Ovary (tissue), 9 donors: Measurements from ENCODE around the gene TXNIP. TPM values are rescaled to one million over a fixed set of nuclear protein-coding genes. Genes with fewer than 3 reads are reported as not detected.

Experiments used
- DNase-seq, 5 donors: peaks; one replicate each; pipeline ENCODE4 v3.0.0-alpha.2; 2019 to 2020
- H3K27ac ChIP-seq, 2 donors: fragments of 200-600 bp; one replicate each; pipeline versions ENCODE4 v1.5.1 to v1.8.0; 2019 to 2022
- H3K27me3 ChIP-seq: fragments of 200-600 bp; one replicate; pipeline ENCODE4 v1.8.0; 2022
- H3K36me3 ChIP-seq: fragments of 200-600 bp; sonication (generic); one replicate; pipeline ENCODE4 v1.5.1; 2019
- H3K4me1 ChIP-seq: one replicate; pipeline ENCODE4 v1.8.1; 2013; ENCODE audit warnings: mild to moderate bottlenecking, moderate library complexity; ENCODE audit not compliant: insufficient read depth
- H3K4me3 ChIP-seq: fragments of 200-600 bp; sonication (generic); one replicate; pipeline ENCODE4 v1.5.1; 2017
- H3K9me3 ChIP-seq, 2 donors: fragments of 200-600 bp in 1 of 2; sonication (generic) in 1 of 2; one replicate each; pipeline versions ENCODE4 v1.5.1 to v1.8.1; 2013 to 2019; ENCODE audit warnings: mild to moderate bottlenecking in 1 of 2, moderate library complexity in 1 of 2
- CTCF ChIP-seq, 3 donors: fragments of 450-650 bp in 2 of 3; fragments of 200-600 bp in 1 of 3; IDR thresholded peaks; one replicate each; pipeline versions ENCODE4 v1.5.1 to v1.8.0; 2016 to 2022; ENCODE audit warnings: antibody characterized with exemption in 3 of 3, mild to moderate bottlenecking in 1 of 3
- EP300 ChIP-seq: sonication (generic); formaldehyde crosslinking; IDR thresholded peaks from one replicate; pipeline ENCODE4 v1.6.1; 2017; ENCODE audit warnings: antibody characterized with exemption
- POLR2A ChIP-seq: fragments of 450-650 bp; IDR thresholded peaks from one replicate; pipeline ENCODE4 v1.6.1; 2017; ENCODE audit warnings: antibody characterized with exemption, mild to moderate bottlenecking, moderate library complexity
- WGBS, 3 donors: extraction: QIAGEN DNeasy Blood & Tissue Kit in 1 of 3; methylation state at CpG; one replicate each; pipeline versions ENCODE4 v1.1.5 to v1.1.7; 2013 to 2017; 5-methylcytosine and 5-hydroxymethylcytosine counted together
- intact Hi-C, 4 donors: fragments of 100-400 bp; cut with DNase I; formaldehyde crosslinking; loops; one replicate each; pipeline versions ENCODE4 v1.11.0 to v1.15.1; 2022 to 2023
- polyA plus RNA-seq, 2 donors: library from polyadenylated mRNA; stranded (reverse); fragments of 200-250 nt in 1 of 2; fragments of 350-450 nt in 1 of 2; fragmentation: Illumina TruSeq in 1 of 2; extraction: RNeasy Lipid Tissue Mini Kit (QIAGEN cat#74804) in 1 of 2; gene quantifications; one replicate each; pipeline ENCODE4 v1.2.3, GENCODE V29; 2013 to 2014
- total RNA-seq, 7 donors: library from RNA; depleted of rRNA in 2 of 7; stranded (reverse); fragments of >200 nt in 2 of 7; fragmentation: NEBNext Ultra II Directional in 3 of 7; extraction: Animal tissue kit (Norgen Biotek cat#: 25700) in 3 of 7; gene quantifications; one replicate each; pipeline versions ENCODE4 v1.1.0 to v1.2.4, GENCODE V29; 2016 to 2023
- donor health status: DM: no; HTN: no; CAD: no; lungs with moderate emphysema.
- donor health status: DM: no; HTN: no; CAD: no.
- donor health status: Bipolar disorder and iron deficiency.
- donor health status: DM: yes; HTN: yes; CAD: no.
- donor health status: DM: no; HTN: no; CAD: no.
- donor health status: DM: yes; HTN: yes; CAD: no.

The TXNIP gene
- total and polyA plus RNA-seq, 9 donors: 335 to 1,406 (median 617) TPM

- Histone ChIP-seq H3K4me1 (peaks cover 10% of the 10 kb centered on the region), H3K27me3 (no peaks in the 10 kb centered on the region), H3K36me3 (no peaks in the 10 kb centered on the region), H3K9me3 (no peaks in the 10 kb centered on the region), H3K4me3 (no peak overlapping the region), H3K27ac (no peak overlapping the region)
- TF ChIP-seq POLR2A (no peak), CTCF (IDR thresholded peaks at IDR 0.05) (no peak), EP300 (no peak)
- 76 to 89% (median 84%) methylated on average over 6 of the region's 6 CpGs for WGBS, 3 donors
- intact Hi-C loops: no loop called here
- no peak for DNase-seq
These were observed 42.5 kb downstream of the TXNIP start for GRCh38 chr1:145953861-145954260.

DNA sequence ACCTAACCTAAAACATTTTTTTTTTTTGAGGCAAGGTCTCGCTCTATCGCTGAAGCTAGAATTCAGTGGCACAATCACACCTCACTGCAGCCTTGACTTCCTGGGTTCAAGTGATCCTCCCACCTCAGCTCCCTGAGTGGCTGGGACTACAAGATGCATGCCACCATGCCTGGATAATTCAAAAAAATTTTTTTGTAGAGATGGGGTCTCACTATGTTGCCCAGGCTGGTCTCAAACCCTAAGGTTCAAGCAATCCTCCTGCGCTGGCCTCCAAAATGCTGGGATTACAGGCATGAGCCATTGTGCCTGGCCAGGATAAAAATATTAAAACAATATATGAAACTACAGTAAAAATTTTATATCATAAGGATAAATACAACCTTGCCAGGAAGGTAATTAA lies 43.5 kb downstream of the TXNIP start:
- Histone ChIP-seq H3K9me3 (no peaks in the 10 kb centered on the region), H3K4me1 (peaks cover 10% of the 10 kb centered on the region), H3K4me3 (no peak overlapping the region), H3K27ac (no peak overlapping the region), H3K27me3 (no peaks in the 10 kb centered on the region), H3K36me3 (no peaks in the 10 kb centered on the region)
- no peak for DNase-seq
- no peak for TF ChIP-seq EP300
- TF ChIP-seq CTCF (IDR thresholded peaks at IDR 0.05): no peak
- no peak for TF ChIP-seq POLR2A
- WGBS, 3 donors: 98 to 99% (median 98%) methylated on average over 3 of the region's 3 CpGs
- intact Hi-C loops: no loop called here

- Histone ChIP-seq H3K36me3 (no peaks in the 10 kb centered on the region), H3K4me1 (peaks cover 10% of the 10 kb centered on the region), H3K27ac (no peak overlapping the region), H3K4me3 (no peak overlapping the region), H3K27me3 (no peaks in the 10 kb centered on the region), H3K9me3 (no peaks in the 10 kb centered on the region)
- no peak for TF ChIP-seq POLR2A
- TF ChIP-seq CTCF (IDR thresholded peaks at IDR 0.05): no peak
- no peak for TF ChIP-seq EP300
- 87 to 96% (median 89%) methylated on average over 1 of the region's 1 CpG for WGBS, 3 donors
- intact Hi-C loops: no loop called here
- no peak for DNase-seq
These were observed 44.9 kb downstream of the TXNIP start for GRCh38 chr1:145951526-145951925.

- Histone ChIP-seq H3K9me3 (no peaks in the 10 kb centered on the region), H3K27me3 (no peaks in the 10 kb centered on the region), H3K27ac (no peak overlapping the region), H3K4me1 (peaks cover 7% of the 10 kb centered on the region), H3K4me3 (no peak overlapping the region), H3K36me3 (no peaks in the 10 kb centered on the region)
- DNase-seq: no peak
- intact Hi-C loops: no loop called here
- WGBS, 3 donors: 86 to 95% (median 95%) methylated on average over 4 of the region's 4 CpGs
- TF ChIP-seq CTCF (IDR thresholded peaks at IDR 0.05) (no peak), EP300 (no peak), POLR2A (no peak)
These were observed 47.2 kb downstream of the TXNIP start for GRCh38 chr1:145949219-145949618.

DNA sequence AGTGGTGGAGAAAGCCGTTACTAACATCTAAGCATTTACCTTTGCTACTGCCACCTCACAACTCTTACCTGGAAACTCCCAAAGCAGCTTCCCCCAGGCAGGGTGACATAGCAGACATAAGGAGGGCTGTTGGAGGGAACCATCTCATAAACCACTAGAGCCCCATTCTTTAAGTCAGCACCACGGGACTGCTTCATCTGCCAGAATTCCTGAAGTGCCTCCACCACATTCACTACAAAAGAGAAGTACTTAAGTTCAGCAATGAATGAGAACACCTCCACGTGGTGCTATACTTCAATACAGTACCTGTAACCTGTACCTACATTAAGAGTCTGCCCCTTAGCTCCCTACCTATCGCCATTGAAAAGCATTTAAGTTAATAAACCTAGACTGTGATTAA lies 48.8 kb downstream of the TXNIP start:
- intact Hi-C loops: no loop called here
- no peak for TF ChIP-seq POLR2A
- TF ChIP-seq CTCF (IDR thresholded peaks at IDR 0.05): no peak
- no peak for TF ChIP-seq EP300
- Histone ChIP-seq H3K27ac (no peak overlapping the region), H3K27me3 (no peaks in the 10 kb centered on the region), H3K36me3 (no peaks in the 10 kb centered on the region), H3K9me3 (no peaks in the 10 kb centered on the region), H3K4me3 (no peak overlapping the region), H3K4me1 (peaks cover 5% of the 10 kb centered on the region)
- no peak for DNase-seq
- 68 to 86% (median 81%) methylated on average over 4 of the region's 4 CpGs for WGBS, 3 donors
